GM12891 (cell line): Measurements from ENCODE around the gene GNAQ.

ENCODE experiments used
- PAX5 ChIP-seq: IDR thresholded peaks from 2 replicates; pipeline ENCODE4 v1.6.1; 2011; ENCODE audit warnings: low read length, moderate library complexity, mild to moderate bottlenecking; ENCODE audit not compliant: insufficient read depth, severe bottlenecking
- POLR2A ChIP-seq: IDR thresholded peaks from 2 replicates; pipeline ENCODE4 v1.6.1; 2011; ENCODE audit warnings: low read depth, low read length, control low read depth
- POLR2AphosphoS5 ChIP-seq: IDR thresholded peaks from 2 replicates; pipeline ENCODE4 v1.6.1; 2011; ENCODE audit warnings: low read depth, low read length, control low read depth
- POU2F2 ChIP-seq: IDR thresholded peaks from 2 replicates; pipeline ENCODE4 v1.6.1; 2011; ENCODE audit warnings: low read depth, mild to moderate bottlenecking, control low read depth, low read length, moderate library complexity
- SPI1 ChIP-seq: IDR thresholded peaks from 2 replicates; pipeline ENCODE4 v1.6.1; 2011; ENCODE audit warnings: low read depth, low read length, control low read depth
- TAF1 ChIP-seq: IDR thresholded peaks from 2 replicates; pipeline ENCODE4 v1.6.1; 2011; ENCODE audit warnings: low read depth, low read length, control low read depth

- TF ChIP-seq TAF1 (no peak), POU2F2 (no peak), POLR2AphosphoS5 (no peak), POLR2A (no peak), SPI1 (no peak), PAX5 (no peak)
Measured at GRCh38 chr9:77735494-77735893, 296.1 kb downstream of the GNAQ start.
